ENCODE data around the gene HSFX2.
"Not testable (repeated sequence)": the region's sequence is repeated elsewhere in the genome, so short reads cannot be mapped to it uniquely, and the experiment has no call there.

The HSFX2 gene

DNA sequence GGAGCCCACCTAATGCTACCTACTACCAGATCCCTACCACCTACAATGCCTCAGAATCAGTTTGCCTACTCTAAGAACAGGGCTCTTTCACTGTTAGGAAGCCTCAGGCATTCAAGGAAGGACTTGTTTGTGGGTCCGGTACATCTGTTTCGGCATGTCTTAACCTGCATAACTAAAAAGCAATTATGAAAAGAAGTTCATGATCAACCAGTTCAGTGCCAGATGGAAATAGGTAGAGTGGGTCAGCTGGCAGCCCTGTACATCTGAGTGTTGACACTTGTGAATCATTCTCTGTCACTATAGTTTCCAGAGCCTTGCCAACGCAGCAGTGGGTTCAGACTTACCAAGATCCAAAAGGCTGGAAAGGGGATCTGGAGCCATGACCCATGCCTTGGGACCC, 33.2 kb upstream of the HSFX2 start:
- H3K36me3 ChIP-seq (ENCODE audit: insufficient read depth, low read depth, low read length): no peaks in the 10 kb centered on the region
- H3K4me3 ChIP-seq (ENCODE audit: low read length): no peak overlapping the region
- no peak overlapping the region for H3K9ac ChIP-seq (ENCODE audit: low read depth, low read length)
- H3K27me3 ChIP-seq (ENCODE audit: insufficient read depth, low read length): peaks cover 21% of the 10 kb centered on the region
- no peaks in the 10 kb centered on the region for H3K9me3 ChIP-seq (ENCODE audit: insufficient read depth, low read depth, low read length)
- H3K4me1 ChIP-seq (ENCODE audit: insufficient read depth, low read length): peaks cover 13% of the 10 kb centered on the region; the same call in 1 of the 2 replicates
- no peak overlapping the region for H3K27ac ChIP-seq (ENCODE audit: low read length)

DNA sequence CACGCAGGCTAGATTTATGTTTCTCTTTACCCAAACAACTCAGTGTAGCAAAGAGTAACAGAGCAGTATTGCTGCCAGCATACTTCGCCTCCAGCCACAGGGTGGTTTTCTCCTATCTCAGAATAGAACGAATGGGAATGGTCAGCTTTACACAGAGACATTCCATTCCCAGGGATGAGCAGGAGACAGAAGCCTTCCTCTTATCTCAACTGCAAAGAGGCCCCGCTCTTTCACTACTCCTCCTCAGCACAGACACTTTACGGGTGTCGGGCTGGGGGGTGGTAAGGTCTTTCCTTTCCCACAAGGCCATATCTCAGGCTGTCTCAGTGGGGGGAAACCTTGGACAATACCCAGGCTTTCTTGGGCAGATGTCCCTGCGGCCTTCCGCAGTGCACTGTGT, 31.7 kb upstream of the HSFX2 start:
- not testable (repeated sequence) for H3K27me3 ChIP-seq (ENCODE audit: insufficient read depth, low read length); H3K4me3 ChIP-seq (ENCODE audit: low read length); H3K27ac ChIP-seq (ENCODE audit: low read length); H3K9me3 ChIP-seq (ENCODE audit: insufficient read depth, low read depth, low read length); H3K36me3 ChIP-seq (ENCODE audit: insufficient read depth, low read depth, low read length); H3K9ac ChIP-seq (ENCODE audit: low read depth, low read length)
- peaks cover 13% of the 10 kb centered on the region; the same call in 1 of the 2 replicates for H3K4me1 ChIP-seq (ENCODE audit: insufficient read depth, low read length)

- H3K9me3 ChIP-seq (ENCODE audit: insufficient read depth, low read depth, low read length); H3K27ac ChIP-seq (ENCODE audit: low read length); H3K9ac ChIP-seq (ENCODE audit: low read depth, low read length); H3K4me3 ChIP-seq (ENCODE audit: low read length); H3K4me1 ChIP-seq (ENCODE audit: insufficient read depth, low read length); H3K27me3 ChIP-seq (ENCODE audit: insufficient read depth, low read length); H3K36me3 ChIP-seq (ENCODE audit: insufficient read depth, low read depth, low read length): not testable (repeated sequence)
Observed at GRCh38 chrX:149619662-149620061, 24.5 kb upstream of the HSFX2 start.

DNA sequence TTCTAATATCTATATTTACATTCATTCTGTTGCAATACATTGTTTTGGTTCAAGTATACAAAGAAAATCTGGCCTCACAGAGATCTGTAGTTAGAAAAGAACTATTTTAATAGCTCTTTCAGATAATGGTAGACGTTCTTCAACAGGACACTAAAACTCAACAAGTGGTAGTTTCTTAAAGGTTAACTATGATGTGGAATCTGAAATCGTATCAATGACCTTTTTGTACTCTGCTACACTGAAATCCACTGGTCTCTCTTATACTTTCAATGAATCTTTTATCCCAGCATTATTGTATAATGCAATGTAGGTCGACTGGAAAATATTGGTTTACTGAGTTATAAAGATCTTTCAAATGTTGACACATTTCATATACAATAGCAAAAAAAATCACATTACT, 23.8 kb upstream of the HSFX2 start:
- Histone ChIP-seq H3K9me3 (ENCODE audit: insufficient read depth, low read depth, low read length) (no peaks in the 10 kb centered on the region), H3K36me3 (ENCODE audit: insufficient read depth, low read depth, low read length) (no peaks in the 10 kb centered on the region), H3K4me3 (ENCODE audit: low read length) (no peak overlapping the region), H3K4me1 (ENCODE audit: insufficient read depth, low read length) (no peaks in the 10 kb centered on the region), H3K27me3 (ENCODE audit: insufficient read depth, low read length) (no peaks in the 10 kb centered on the region), H3K9ac (ENCODE audit: low read depth, low read length) (no peak overlapping the region), H3K27ac (ENCODE audit: low read length) (no peak overlapping the region)

GRCh38 chrX:149611623-149612175, 16.6 kb upstream of the HSFX2 start:
- Histone ChIP-seq H3K36me3 (ENCODE audit: insufficient read depth, low read depth, low read length) (peaks cover 7% of the 10 kb centered on the region; the same call in 1 of the 2 replicates), H3K27me3 (ENCODE audit: insufficient read depth, low read length) (no peaks in the 10 kb centered on the region), H3K27ac (ENCODE audit: low read length) (no peak overlapping the region), H3K4me3 (ENCODE audit: low read length) (no peak overlapping the region), H3K9ac (ENCODE audit: low read depth, low read length) (no peak overlapping the region), H3K4me1 (ENCODE audit: insufficient read depth, low read length) (no peaks in the 10 kb centered on the region), H3K9me3 (ENCODE audit: insufficient read depth, low read depth, low read length) (no peaks in the 10 kb centered on the region)

GRCh38 chrX:149610511-149610910, 15.4 kb upstream of the HSFX2 start:
- no peak overlapping the region for H3K4me3 ChIP-seq (ENCODE audit: low read length)
- no peaks in the 10 kb centered on the region for H3K9me3 ChIP-seq (ENCODE audit: insufficient read depth, low read depth, low read length)
- no peaks in the 10 kb centered on the region for H3K4me1 ChIP-seq (ENCODE audit: insufficient read depth, low read length)
- H3K9ac ChIP-seq (ENCODE audit: low read depth, low read length): no peak overlapping the region
- H3K27ac ChIP-seq (ENCODE audit: low read length): no peak overlapping the region
- H3K27me3 ChIP-seq (ENCODE audit: insufficient read depth, low read length): no peaks in the 10 kb centered on the region
- peaks cover 13% of the 10 kb centered on the region; the same call in 1 of the 2 replicates for H3K36me3 ChIP-seq (ENCODE audit: insufficient read depth, low read depth, low read length)

- no peak overlapping the region for H3K4me3 ChIP-seq (ENCODE audit: low read length)
- H3K9ac ChIP-seq (ENCODE audit: low read depth, low read length): no peak overlapping the region
- H3K27me3 ChIP-seq (ENCODE audit: insufficient read depth, low read length): no peaks in the 10 kb centered on the region
- peaks cover 19% of the 10 kb centered on the region; the same call in 1 of the 2 replicates for H3K36me3 ChIP-seq (ENCODE audit: insufficient read depth, low read depth, low read length)
- H3K4me1 ChIP-seq (ENCODE audit: insufficient read depth, low read length): no peaks in the 10 kb centered on the region
- no peak overlapping the region for H3K27ac ChIP-seq (ENCODE audit: low read length)
- no peaks in the 10 kb centered on the region for H3K9me3 ChIP-seq (ENCODE audit: insufficient read depth, low read depth, low read length)
Observed at GRCh38 chrX:149607699-149608098, 12.6 kb upstream of the HSFX2 start.

GRCh38 chrX:149605248-149605885, 10.3 kb upstream of the HSFX2 start:
- H3K27me3 ChIP-seq (ENCODE audit: insufficient read depth, low read length); H3K9ac ChIP-seq (ENCODE audit: low read depth, low read length); H3K4me1 ChIP-seq (ENCODE audit: insufficient read depth, low read length); H3K27ac ChIP-seq (ENCODE audit: low read length); H3K4me3 ChIP-seq (ENCODE audit: low read length); H3K9me3 ChIP-seq (ENCODE audit: insufficient read depth, low read depth, low read length): not testable (repeated sequence)
- H3K36me3 ChIP-seq (ENCODE audit: insufficient read depth, low read depth, low read length): peaks cover 19% of the 10 kb centered on the region; the same call in 1 of the 2 replicates

- H3K4me3 ChIP-seq (ENCODE audit: low read length); H3K27me3 ChIP-seq (ENCODE audit: insufficient read depth, low read length); H3K9ac ChIP-seq (ENCODE audit: low read depth, low read length): not testable (repeated sequence)
Observed at GRCh38 chrX:149598603-149599002, 3.5 kb upstream of the HSFX2 start.

GRCh38 chrX:149595943-149596342, 829 bp upstream of the HSFX2 start:
- not testable (repeated sequence) for H3K27me3 ChIP-seq (ENCODE audit: insufficient read depth, low read length); H3K4me3 ChIP-seq (ENCODE audit: low read length); H3K9me3 ChIP-seq (ENCODE audit: insufficient read depth, low read depth, low read length); H3K36me3 ChIP-seq (ENCODE audit: insufficient read depth, low read depth, low read length); H3K4me1 ChIP-seq (ENCODE audit: insufficient read depth, low read length); H3K27ac ChIP-seq (ENCODE audit: low read length); H3K9ac ChIP-seq (ENCODE audit: low read depth, low read length)

More at GRCh38 chrX:149598603-149599002, 3.5 kb upstream of the HSFX2 start:
- H3K4me1 ChIP-seq (ENCODE audit: insufficient read depth, low read length); H3K36me3 ChIP-seq (ENCODE audit: insufficient read depth, low read depth, low read length); H3K9me3 ChIP-seq (ENCODE audit: insufficient read depth, low read depth, low read length); H3K27ac ChIP-seq (ENCODE audit: low read length): not testable (repeated sequence)

- H3K4me3 ChIP-seq (ENCODE audit: low read length): not testable (repeated sequence)
Observed at GRCh38 chrX:149590993-149591392, 4.1 kb downstream of the HSFX2 start.

GRCh38 chrX:149587359-149587758, 7.8 kb downstream of the HSFX2 start, which contains the start of gene MAGEA9B:
Gene MAGEA9B, minus strand, starts transcription at chrX:149587459. Its CDS starts 4,280 bp downstream, at chrX:149583179.
- H3K4me1 ChIP-seq (ENCODE audit: insufficient read depth, low read length); H3K9ac ChIP-seq (ENCODE audit: low read depth, low read length); H3K27me3 ChIP-seq (ENCODE audit: insufficient read depth, low read length); H3K36me3 ChIP-seq (ENCODE audit: insufficient read depth, low read depth, low read length); H3K27ac ChIP-seq (ENCODE audit: low read length); H3K9me3 ChIP-seq (ENCODE audit: insufficient read depth, low read depth, low read length); H3K4me3 ChIP-seq (ENCODE audit: low read length): not testable (repeated sequence)

More at GRCh38 chrX:149590993-149591392, 4.1 kb downstream of the HSFX2 start:
- H3K9me3 ChIP-seq (ENCODE audit: insufficient read depth, low read depth, low read length); H3K9ac ChIP-seq (ENCODE audit: low read depth, low read length); H3K36me3 ChIP-seq (ENCODE audit: insufficient read depth, low read depth, low read length); H3K4me1 ChIP-seq (ENCODE audit: insufficient read depth, low read length); H3K27me3 ChIP-seq (ENCODE audit: insufficient read depth, low read length); H3K27ac ChIP-seq (ENCODE audit: low read length): not testable (repeated sequence)
